ENCODE results near the gene TOX2. TPM values are rescaled to one million over a fixed set of nuclear protein-coding genes. Genes with fewer than 3 reads are reported as not detected.

The TOX2 gene
- total RNA-seq, 3 donors from 2014 or later (not counting 1 experiment from before 2014, with no cell fraction given): 0.93 to 1.8 (median 1.2) TPM

DNA sequence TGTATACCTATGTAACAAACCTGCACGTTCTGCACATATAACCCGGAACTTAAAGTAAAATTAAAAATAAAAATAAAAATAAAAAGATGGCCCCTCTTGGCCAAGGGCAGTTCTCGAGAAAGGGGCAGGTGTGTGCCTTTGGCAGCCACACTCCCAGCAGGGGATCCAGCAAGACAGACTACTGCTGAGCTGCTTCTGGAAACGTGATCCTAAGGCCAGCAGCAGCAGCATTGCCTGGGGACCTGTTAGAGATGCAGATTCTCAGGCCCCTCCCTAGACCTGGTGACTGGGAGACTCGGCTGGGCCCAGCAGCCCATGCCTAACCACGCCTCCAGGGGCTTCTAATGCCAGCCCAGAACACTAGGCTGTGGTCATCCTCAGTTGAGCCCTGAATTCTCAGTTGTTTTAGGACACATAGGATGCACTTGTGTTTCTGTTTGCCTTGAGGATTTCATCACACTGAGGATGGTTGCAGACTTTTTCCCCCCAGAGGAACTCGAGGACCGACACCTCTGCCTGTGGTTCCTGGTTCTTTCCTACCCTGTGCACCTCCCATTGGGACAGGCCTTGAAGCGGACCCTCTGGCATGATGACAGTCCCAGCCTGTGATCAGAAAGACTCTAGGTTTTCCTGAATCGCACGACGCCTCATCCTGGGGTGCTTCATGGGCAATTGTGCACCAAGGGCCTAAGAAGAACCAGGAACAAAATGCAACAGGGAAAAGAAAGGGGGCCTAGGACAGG lies 105.9 kb downstream of the TOX2 start:
- WGBS (ENCODE audit: insufficient coverage): 80% methylated on average over 11 of the region's 12 CpGs
- Histone ChIP-seq H3K27me3 (ENCODE audit: control insufficient read depth, insufficient read depth, low read length) (peaks cover 41% of the 10 kb centered on the region), H3K4me1 (ENCODE audit: control insufficient read depth, insufficient read depth, low read length) (peaks cover 41% of the 10 kb centered on the region), H3K9me3 (ENCODE audit: control insufficient read depth, insufficient read depth, low read length) (no peaks in the 10 kb centered on the region), H3K36me3 (ENCODE audit: control insufficient read depth, insufficient read depth, low read length) (no peaks in the 10 kb centered on the region), H3K27ac (ENCODE audit: low read length) (no peak overlapping the region), H3K4me3 (ENCODE audit: low read length) (no peak overlapping the region)
- Mint-ChIP-seq H3K27ac (no peak overlapping the region), H3K27me3 (ENCODE audit: low read depth in 2 of 2) (peaks cover 57 to 73% of the 10 kb centered on the region in 2 donors), H3K4me1 (peaks cover 29 to 33% of the 10 kb centered on the region in 2 donors), H3K9me3 (no peaks in the 10 kb centered on the region), H3K4me3 (peak overlapping the region; percentile 84), H3K36me3 (no peaks in the 10 kb centered on the region)
- DNase-seq (no peak), ATAC-seq (no peak)
- TF ChIP-seq, protein P1, sequence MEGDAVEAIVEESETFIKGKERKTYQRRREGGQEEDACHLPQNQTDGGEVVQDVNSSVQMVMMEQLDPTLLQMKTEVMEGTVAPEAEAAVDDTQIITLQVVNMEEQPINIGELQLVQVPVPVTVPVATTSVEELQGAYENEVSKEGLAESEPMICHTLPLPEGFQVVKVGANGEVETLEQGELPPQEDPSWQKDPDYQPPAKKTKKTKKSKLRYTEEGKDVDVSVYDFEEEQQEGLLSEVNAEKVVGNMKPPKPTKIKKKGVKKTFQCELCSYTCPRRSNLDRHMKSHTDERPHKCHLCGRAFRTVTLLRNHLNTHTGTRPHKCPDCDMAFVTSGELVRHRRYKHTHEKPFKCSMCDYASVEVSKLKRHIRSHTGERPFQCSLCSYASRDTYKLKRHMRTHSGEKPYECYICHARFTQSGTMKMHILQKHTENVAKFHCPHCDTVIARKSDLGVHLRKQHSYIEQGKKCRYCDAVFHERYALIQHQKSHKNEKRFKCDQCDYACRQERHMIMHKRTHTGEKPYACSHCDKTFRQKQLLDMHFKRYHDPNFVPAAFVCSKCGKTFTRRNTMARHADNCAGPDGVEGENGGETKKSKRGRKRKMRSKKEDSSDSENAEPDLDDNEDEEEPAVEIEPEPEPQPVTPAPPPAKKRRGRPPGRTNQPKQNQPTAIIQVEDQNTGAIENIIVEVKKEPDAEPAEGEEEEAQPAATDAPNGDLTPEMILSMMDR (IDR thresholded peaks at IDR 0.05): no peak
- intact Hi-C loops (cut with micrococcal nuclease): no loop called here

DNA sequence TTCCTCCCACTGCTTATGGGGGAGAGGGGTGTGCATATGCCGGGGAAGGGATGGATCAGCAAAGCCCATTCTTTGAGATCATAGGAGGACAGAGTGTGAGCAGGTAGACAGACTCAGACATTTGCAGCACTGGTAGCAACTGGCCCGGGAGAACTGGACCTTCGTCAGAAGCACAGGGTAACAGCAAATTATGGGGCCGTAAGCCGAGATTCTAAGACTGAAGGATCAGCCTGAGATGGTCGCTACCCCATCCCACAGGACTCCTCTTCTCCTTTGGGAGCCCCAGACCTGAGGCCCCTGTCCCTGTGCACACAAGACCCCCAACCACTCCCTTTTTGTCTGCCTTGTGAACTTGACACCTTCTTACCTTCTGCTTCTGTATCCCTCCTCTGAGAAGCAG lies 106.5 kb downstream of the TOX2 start:
- intact Hi-C loops (cut with micrococcal nuclease): no loop called here
- Histone ChIP-seq H3K27me3 (ENCODE audit: control insufficient read depth, insufficient read depth, low read length) (peaks cover 45% of the 10 kb centered on the region), H3K4me1 (ENCODE audit: control insufficient read depth, insufficient read depth, low read length) (peaks cover 41% of the 10 kb centered on the region), H3K27ac (ENCODE audit: low read length) (no peak overlapping the region), H3K36me3 (ENCODE audit: control insufficient read depth, insufficient read depth, low read length) (no peaks in the 10 kb centered on the region), H3K4me3 (ENCODE audit: low read length) (no peak overlapping the region), H3K9me3 (ENCODE audit: control insufficient read depth, insufficient read depth, low read length) (no peaks in the 10 kb centered on the region)
- Mint-ChIP-seq H3K4me1 (peaks cover 29 to 33% of the 10 kb centered on the region in 2 donors), H3K36me3 (no peaks in the 10 kb centered on the region), H3K9me3 (no peaks in the 10 kb centered on the region), H3K27me3 (ENCODE audit: low read depth in 2 of 2) (peaks cover 57 to 66% of the 10 kb centered on the region in 2 donors), H3K4me3 (no peak overlapping the region), H3K27ac (no peak overlapping the region)
- DNase-seq (no peak), ATAC-seq (no peak)
- TF ChIP-seq, protein P1 (IDR thresholded peaks at IDR 0.05): no peak
- 94% methylated on average over 6 of the region's 6 CpGs for WGBS (ENCODE audit: insufficient coverage)

DNA sequence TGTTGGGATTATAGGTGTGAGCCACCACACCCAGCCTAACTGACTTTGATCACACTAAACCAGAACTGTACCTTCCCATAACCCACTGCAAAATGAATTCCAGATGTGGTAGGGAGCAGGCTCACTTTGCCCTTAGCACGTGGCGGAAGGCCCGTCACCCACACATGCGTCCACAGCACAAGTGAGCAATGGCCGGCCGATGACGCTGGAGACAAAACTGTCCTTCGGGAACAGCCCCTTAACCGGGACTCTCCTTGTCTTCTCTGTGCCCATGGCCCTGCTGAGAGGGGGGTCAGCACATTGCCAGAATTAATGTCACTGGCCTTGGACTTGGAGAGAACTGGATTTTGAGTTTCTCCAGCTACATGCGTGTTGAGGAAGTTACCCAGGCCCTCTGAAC lies 107.2 kb downstream of the TOX2 start:
- Histone ChIP-seq H3K36me3 (ENCODE audit: control insufficient read depth, insufficient read depth, low read length) (no peaks in the 10 kb centered on the region), H3K27ac (ENCODE audit: low read length) (no peak overlapping the region), H3K4me3 (ENCODE audit: low read length) (no peak overlapping the region), H3K27me3 (ENCODE audit: control insufficient read depth, insufficient read depth, low read length) (peaks cover 40% of the 10 kb centered on the region), H3K4me1 (ENCODE audit: control insufficient read depth, insufficient read depth, low read length) (peaks cover 41% of the 10 kb centered on the region), H3K9me3 (ENCODE audit: control insufficient read depth, insufficient read depth, low read length) (no peaks in the 10 kb centered on the region)
- Mint-ChIP-seq H3K27me3 (ENCODE audit: low read depth in 2 of 2) (peaks cover 54 to 59% of the 10 kb centered on the region in 2 donors), H3K9me3 (no peaks in the 10 kb centered on the region), H3K36me3 (no peaks in the 10 kb centered on the region), H3K27ac (no peak overlapping the region), H3K4me1 (peaks cover 29 to 33% of the 10 kb centered on the region in 2 donors), H3K4me3 (no peak overlapping the region)
- TF ChIP-seq, protein P1 (IDR thresholded peaks at IDR 0.05): no peak
- intact Hi-C loops (cut with micrococcal nuclease): no loop called here
- DNase-seq: no peak
- no peak for ATAC-seq
- WGBS (ENCODE audit: insufficient coverage): 97% methylated on average over 10 of the region's 10 CpGs

DNA sequence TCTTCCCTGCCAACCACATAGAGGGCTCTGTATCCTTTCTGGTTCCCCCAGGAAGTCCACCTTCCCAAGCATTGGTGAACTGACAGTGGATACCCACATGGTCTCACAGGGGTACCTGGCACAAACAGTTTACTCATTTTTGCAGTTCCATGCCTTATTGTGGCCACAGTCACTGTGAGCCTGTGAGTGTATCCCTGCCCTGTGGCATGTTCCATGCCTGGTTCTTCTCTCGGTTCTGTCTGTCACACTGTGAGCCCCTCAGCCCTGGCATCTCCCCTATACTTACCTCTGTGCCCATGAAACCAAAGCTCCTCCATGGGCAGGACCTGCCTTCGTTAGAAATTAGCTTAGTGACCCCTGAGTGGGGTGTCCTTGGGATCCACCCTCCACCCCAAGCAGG lies 107.8 kb downstream of the TOX2 start:
- H3K36me3 Mint-ChIP-seq: no peaks in the 10 kb centered on the region
- DNase-seq: no peak
- no peak overlapping the region for H3K4me3 Mint-ChIP-seq
- H3K4me1 ChIP-seq (ENCODE audit: control insufficient read depth, insufficient read depth, low read length): peaks cover 45% of the 10 kb centered on the region
- WGBS (ENCODE audit: insufficient coverage): 94% methylated on average over 2 of the region's 2 CpGs
- H3K27me3 ChIP-seq (ENCODE audit: control insufficient read depth, insufficient read depth, low read length): peaks cover 40% of the 10 kb centered on the region
- no peak overlapping the region for H3K27ac Mint-ChIP-seq
- TF ChIP-seq, protein P1 (IDR thresholded peaks at IDR 0.05): no peak
- H3K27ac ChIP-seq (ENCODE audit: low read length): no peak overlapping the region
- no peaks in the 10 kb centered on the region for H3K36me3 ChIP-seq (ENCODE audit: control insufficient read depth, insufficient read depth, low read length)
- ATAC-seq: no peak
- H3K27me3 Mint-ChIP-seq (ENCODE audit: low read depth in 2 of 2): peaks cover 57 to 63% of the 10 kb centered on the region in 2 donors
- H3K9me3 ChIP-seq (ENCODE audit: control insufficient read depth, insufficient read depth, low read length): no peaks in the 10 kb centered on the region
- no peaks in the 10 kb centered on the region for H3K9me3 Mint-ChIP-seq
- intact Hi-C loops (cut with micrococcal nuclease): no loop called here
- no peak overlapping the region for H3K4me3 ChIP-seq (ENCODE audit: low read length)
- H3K4me1 Mint-ChIP-seq: peaks cover 31 to 35% of the 10 kb centered on the region in 2 donors
